ENCODE results near the gene RASSF1. TPM values are rescaled to one million over a fixed set of nuclear protein-coding genes. Genes with fewer than 3 reads are reported as not detected.
A peak's percentile ranks its signal among the peaks of the same experiment; 100 is the strongest.

The RASSF1 gene
- polyA plus RNA-seq, 2 of the 4 experiments (the other 2 are of a cell fraction), result 14.4 to 15.4 TPM

GRCh38 chr3:50292159-50293078, 48.2 kb downstream of the RASSF1 start, which contains the start of gene IFRD2 (continued):
- TF ChIP-seq E2F6 (IDR thresholded peaks at IDR 0.05; ENCODE audit: borderline replicate concordance, low read depth), result no peak; the same call in 1 of the 2 replicates
- TF ChIP-seq CTCF (IDR thresholded peaks at IDR 0.05), result no peak
- no peak for TF ChIP-seq ESRRA (IDR thresholded peaks at IDR 0.05; ENCODE audit: borderline replicate concordance, low read length)
- no peak for TF ChIP-seq FOXS1 (CRISPR knock-in tag; IDR thresholded peaks at IDR 0.05)
- no peak for TF ChIP-seq SMC3 (IDR thresholded peaks at IDR 0.05)
- TF ChIP-seq JUN (IDR thresholded peaks at IDR 0.05), result peak in 1 of 2 experiments; percentile 73; a peak in 3 of 5 replicates
- TF ChIP-seq MAFK (IDR thresholded peaks at IDR 0.05; ENCODE audit: partially characterized antibody), result no peak
- TF ChIP-seq ZC3H11A (IDR thresholded peaks at IDR 0.05), result no peak
- no peak for TF ChIP-seq KDM1A (IDR thresholded peaks at IDR 0.05; ENCODE audit: low read depth)
- TF ChIP-seq JUNB (IDR thresholded peaks at IDR 0.05), result no peak
- peak; percentile 38 for TF ChIP-seq MAX (IDR thresholded peaks at IDR 0.05)
- TF ChIP-seq KDM5A (IDR thresholded peaks at IDR 0.05), result 0 out of 2 replicates have a peak, but pooled peaks have one; percentile 26
- TF ChIP-seq REST (IDR thresholded peaks at IDR 0.05), result no peak
- TF ChIP-seq ATOH8 (CRISPR knock-in tag; IDR thresholded peaks at IDR 0.05; ENCODE audit: low read depth), result no peak
- TF ChIP-seq CEBPB (IDR thresholded peaks at IDR 0.05), result no peak
- no peak for TF ChIP-seq BHLHE40 (IDR thresholded peaks at IDR 0.05; ENCODE audit: low read depth, low read length)
- TF ChIP-seq HDAC2 (IDR thresholded peaks at IDR 0.05), result no peak
- peak; percentile 38; the same call in 1 of the 2 replicates for TF ChIP-seq MYC (IDR thresholded peaks at IDR 0.05; ENCODE audit: borderline replicate concordance, low read length)
- no peak for TF ChIP-seq SREBF2 (IDR thresholded peaks at IDR 0.05)
- no peak for TF ChIP-seq ZFP36 (IDR thresholded peaks at IDR 0.05; ENCODE audit: borderline replicate concordance, partially characterized antibody)
- TF ChIP-seq TFCP2L1 (CRISPR knock-in tag; IDR thresholded peaks at IDR 0.05), result no peak
- TF ChIP-seq HOXB13 (CRISPR knock-in tag; IDR thresholded peaks at IDR 0.05; ENCODE audit: low read depth), result 0 out of 2 replicates have a peak, but pooled peaks have one; percentile 48
- no peak for TF ChIP-seq CHD4 (IDR thresholded peaks at IDR 0.05; ENCODE audit: borderline replicate concordance)
- TF ChIP-seq HMGXB4 (CRISPR knock-in tag; IDR thresholded peaks at IDR 0.05; ENCODE audit: borderline replicate concordance), result no peak
- no peak for TF ChIP-seq CBX2 (IDR thresholded peaks at IDR 0.05; ENCODE audit: borderline replicate concordance, low read depth)
- TF ChIP-seq RARB (CRISPR knock-in tag; IDR thresholded peaks at IDR 0.05), result no peak
- TF ChIP-seq HEYL (CRISPR knock-in tag; IDR thresholded peaks at IDR 0.05), result no peak
- no peak for TF ChIP-seq HOXA7 (CRISPR knock-in tag; IDR thresholded peaks at IDR 0.05)
- TF ChIP-seq USF2 (IDR thresholded peaks at IDR 0.05), result no peak
- no peak for TF ChIP-seq FOSL2 (IDR thresholded peaks at IDR 0.05)
- TF ChIP-seq FOSL2 (CRISPR knock-in tag; IDR thresholded peaks at IDR 0.05), result no peak
- no peak for TF ChIP-seq NFE2L2 (conservative IDR thresholded peaks at IDR 0.05; ENCODE audit: low read length)
- TF ChIP-seq TP53 (CRISPR knock-in tag; IDR thresholded peaks at IDR 0.05), result no peak
